Epithelial cell of proximal tubule (primary cell): ENCODE data around the gene TAF1A. TPM values are rescaled to one million over a fixed set of nuclear protein-coding genes. Genes with fewer than 3 reads are reported as not detected.

ENCODE experiments used
- DNase-seq: peaks from one replicate; pipeline ENCODE4 v3.0.0-alpha.2; 2011; ENCODE audit warnings: low read depth
- H3K4me3 ChIP-seq: 2 replicates; pipeline ENCODE4 v1.5.1; 2011; ENCODE audit warnings: low read depth, mild to moderate bottlenecking, low read length
- total RNA-seq: library from RNA; depleted of rRNA; stranded (reverse); fragments of >200 nt; gene quantifications from 2 replicates; pipeline ENCODE4 v1.2.3, GENCODE V29; 2015
- TF ChIP-seq, protein P1 (sequence below): conservative IDR thresholded peaks from 2 replicates; pipeline ENCODE4 v1.5.1; 2012; ENCODE audit warnings: low read depth, mild to moderate bottlenecking, low read length

TAF1A gene
- 10.5 and 10.6 TPM in 2 replicates for total RNA-seq

DNA sequence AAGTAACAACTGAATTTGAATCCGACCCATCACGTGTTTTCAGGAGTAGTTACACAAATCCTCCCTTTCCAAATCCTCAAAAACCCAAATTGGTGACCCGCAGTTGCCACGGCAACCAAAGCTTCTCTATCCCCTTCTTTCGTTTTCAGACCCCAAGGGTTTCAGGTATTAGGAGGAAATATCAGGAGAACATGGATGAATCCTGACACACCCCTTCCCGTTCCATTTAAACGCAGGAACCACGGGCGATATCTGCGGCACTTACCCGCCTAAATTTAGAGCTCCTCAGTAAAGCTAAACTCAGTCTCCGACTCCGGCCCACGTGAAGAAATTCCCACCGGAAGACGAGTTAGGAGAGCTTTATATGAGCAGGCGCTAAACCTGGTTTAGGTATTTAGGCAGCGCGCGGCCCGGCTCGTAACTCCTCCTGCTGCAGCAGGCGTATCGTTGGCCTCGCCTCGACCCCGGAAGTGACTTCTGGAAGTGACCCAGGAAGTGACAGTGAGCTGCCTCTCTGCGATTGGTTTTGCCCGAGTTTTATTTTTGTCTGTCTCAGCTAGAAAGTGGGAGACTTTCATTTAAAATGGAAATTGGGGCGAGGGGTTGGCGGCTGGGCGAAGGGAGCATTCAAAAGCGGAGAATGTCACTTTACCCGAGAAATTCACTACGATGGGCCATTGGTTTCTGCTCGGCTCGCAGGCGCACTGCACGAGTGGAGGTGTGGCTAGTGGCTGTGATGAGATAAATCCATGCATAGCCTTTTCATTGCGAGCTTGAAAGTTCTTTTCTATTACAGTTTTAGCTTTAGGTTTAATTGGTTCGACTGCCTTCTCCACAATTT lies at the start of gene TAF1A:
Gene TAF1A (minus strand): TSS at position 472 of the 841 bp plus-strand sequence.
- TF ChIP-seq, protein P1, sequence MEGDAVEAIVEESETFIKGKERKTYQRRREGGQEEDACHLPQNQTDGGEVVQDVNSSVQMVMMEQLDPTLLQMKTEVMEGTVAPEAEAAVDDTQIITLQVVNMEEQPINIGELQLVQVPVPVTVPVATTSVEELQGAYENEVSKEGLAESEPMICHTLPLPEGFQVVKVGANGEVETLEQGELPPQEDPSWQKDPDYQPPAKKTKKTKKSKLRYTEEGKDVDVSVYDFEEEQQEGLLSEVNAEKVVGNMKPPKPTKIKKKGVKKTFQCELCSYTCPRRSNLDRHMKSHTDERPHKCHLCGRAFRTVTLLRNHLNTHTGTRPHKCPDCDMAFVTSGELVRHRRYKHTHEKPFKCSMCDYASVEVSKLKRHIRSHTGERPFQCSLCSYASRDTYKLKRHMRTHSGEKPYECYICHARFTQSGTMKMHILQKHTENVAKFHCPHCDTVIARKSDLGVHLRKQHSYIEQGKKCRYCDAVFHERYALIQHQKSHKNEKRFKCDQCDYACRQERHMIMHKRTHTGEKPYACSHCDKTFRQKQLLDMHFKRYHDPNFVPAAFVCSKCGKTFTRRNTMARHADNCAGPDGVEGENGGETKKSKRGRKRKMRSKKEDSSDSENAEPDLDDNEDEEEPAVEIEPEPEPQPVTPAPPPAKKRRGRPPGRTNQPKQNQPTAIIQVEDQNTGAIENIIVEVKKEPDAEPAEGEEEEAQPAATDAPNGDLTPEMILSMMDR: no peak
- peak within 1 kb of the TSS; percentile 83 for H3K4me3 ChIP-seq
- no peak for DNase-seq

DNA sequence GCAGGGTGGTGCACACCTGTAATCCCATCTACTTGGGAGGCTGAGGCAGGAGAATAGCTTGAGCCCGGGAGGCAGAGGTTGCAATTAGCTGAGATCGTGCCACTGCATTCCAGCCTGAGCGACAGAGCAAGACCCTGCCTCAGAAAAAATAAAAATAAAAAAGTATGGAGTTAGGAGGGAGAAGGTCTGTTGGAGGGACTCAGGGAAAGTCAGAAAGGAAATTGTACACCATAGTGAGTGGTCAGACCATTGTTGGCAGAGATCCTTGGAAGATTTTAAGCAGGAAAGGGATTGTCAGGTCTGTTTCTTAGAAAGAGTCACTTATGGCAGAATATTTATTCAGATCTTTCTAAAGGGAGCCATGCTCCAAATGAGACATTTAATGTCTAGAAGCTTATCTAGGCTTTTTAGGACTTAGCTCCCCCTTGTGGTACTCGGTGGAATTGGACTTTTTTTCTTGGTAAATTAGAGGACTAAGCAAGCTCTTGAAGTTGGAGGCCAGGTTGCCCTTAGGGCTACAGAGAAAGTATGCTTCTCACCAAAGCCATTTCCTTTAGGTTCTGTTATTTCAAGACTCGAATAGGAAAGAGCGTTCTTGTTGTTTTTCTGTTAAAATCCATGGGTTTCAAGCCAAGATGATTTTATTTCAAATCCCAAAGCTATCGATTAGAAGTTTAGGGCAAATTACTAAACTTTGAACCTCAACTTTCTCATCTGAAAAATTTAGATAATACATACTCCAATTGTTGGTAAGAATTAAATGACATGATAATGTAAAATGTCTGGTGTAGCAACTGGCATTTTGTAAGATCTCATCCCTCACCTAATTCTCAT lies 44.7 kb upstream of the TAF1A start:
- H3K4me3 ChIP-seq: no peak overlapping the region
- peak; percentile 71 for DNase-seq
- TF ChIP-seq, protein P1: peak; percentile 89

DNA sequence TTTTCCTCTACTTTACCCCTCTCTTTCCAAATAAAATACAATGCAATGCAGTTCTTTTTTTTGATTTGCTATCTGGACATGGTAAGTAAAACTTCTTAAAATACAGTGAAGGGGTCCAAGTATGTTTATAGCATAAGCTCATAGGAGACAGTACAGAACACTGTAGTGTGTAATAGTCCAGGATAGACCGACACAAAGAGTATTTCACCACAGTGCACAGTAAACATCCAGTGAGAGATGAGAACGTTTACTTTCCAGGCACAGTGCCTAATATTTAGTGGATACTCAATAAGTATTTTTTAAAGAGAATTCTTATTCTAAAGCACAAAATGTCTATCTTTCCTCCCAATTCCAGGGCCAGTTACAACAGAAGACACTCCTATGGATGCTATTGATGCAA lies 43.0 kb upstream of the TAF1A start:
- no peak overlapping the region for H3K4me3 ChIP-seq
- DNase-seq: no peak
- TF ChIP-seq, protein P1: no peak

DNA sequence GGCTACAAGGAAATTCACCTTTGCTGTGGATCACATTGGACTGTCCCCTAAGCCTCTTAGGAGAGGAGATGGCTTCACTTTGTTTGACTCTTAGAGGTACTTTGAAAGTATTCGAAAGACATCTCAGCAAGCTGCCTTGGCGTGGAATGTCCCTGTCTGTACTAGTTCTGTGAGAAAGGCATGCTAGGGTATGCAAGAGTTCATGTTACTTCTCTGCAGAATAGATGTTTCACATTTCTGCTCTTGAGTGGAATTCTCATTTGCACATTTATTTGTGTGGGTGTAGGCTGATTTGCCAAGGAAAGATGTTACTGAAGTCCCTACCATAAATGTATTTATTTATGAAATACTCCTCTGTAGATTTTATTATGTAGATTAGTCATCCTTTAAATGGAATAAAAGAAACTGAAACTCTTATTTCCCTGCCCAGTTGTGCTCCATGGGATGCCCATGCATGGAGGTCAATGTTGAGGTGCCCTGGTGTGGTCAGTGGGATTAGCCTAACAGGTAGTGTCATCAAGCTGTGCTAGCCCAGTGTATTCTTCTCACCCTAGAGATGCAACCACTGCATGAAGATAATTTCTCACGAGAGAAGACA lies 42.0 kb upstream of the TAF1A start:
- TF ChIP-seq, protein P1: no peak
- DNase-seq: no peak
- no peak overlapping the region for H3K4me3 ChIP-seq

DNA sequence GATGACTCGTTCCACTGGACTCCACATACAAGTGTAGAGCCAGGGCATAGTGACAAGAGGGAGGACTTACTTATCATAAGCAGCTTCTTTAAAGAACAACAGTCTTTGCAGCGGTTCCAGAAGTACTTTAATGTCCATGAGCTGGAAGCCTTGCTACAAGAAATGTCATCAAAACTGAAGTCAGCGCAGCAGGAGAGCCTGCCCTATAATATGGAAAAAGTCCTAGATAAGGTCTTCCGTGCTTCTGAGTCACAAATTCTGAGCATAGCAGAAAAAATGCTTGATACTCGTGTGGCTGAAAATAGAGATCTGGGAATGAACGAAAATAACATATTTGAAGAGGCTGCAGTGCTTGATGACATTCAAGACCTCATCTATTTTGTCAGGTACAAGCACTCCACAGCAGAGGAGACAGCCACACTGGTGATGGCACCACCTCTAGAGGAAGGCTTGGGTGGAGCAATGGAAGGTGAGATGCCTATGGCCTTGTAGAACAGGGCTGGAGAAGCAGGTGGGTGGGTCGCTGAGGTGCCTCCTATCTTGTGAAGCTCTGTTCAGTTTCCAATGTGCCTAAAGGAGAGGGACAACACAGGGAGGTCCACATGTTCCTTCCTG lies 40.3 kb upstream of the TAF1A start:
- no peak for DNase-seq
- H3K4me3 ChIP-seq: no peak overlapping the region
- TF ChIP-seq, protein P1: no peak

DNA sequence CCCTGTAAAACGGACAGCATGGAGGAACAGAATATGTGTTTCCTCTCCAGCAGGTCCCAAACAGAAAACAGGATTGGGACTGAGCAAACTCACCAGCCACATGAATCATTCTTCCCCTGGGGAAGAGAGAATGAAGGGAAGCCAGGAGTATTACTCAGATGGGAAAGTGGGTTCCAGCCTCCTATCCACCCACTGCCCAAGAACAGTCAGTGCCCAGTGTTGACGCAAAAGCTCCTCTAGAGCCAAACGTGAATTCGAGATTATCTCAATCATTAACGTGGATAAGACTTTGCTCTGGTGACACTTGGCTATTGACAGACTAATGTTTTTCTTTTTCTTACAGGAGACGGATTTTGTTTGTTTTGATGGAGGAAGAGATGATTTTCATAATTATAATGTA lies 37.5 kb upstream of the TAF1A start:
- TF ChIP-seq, protein P1: no peak
- DNase-seq: peak; percentile 22
- H3K4me3 ChIP-seq: no peak overlapping the region
